ENCODE results near the gene NTRK2. TPM values are rescaled to one million over a fixed set of nuclear protein-coding genes. Genes with fewer than 3 reads are reported as not detected.

Gene NTRK2
- total RNA-seq, 2 experiments from 2014 or later = 0.06 TPM; not detected in 1

- Histone ChIP-seq H3K9me2 (ENCODE audit: insufficient read depth, low read length) (no peaks in the 10 kb centered on the region), H3K9me3 (ENCODE audit: low read length) (no peaks in the 10 kb centered on the region), H4K20me1 (ENCODE audit: insufficient read depth, low read length) (no peaks in the 10 kb centered on the region), H3K27ac (ENCODE audit: low read depth, low read length, poor library complexity, severe bottlenecking) (no peak overlapping the region), H3K4me1 (ENCODE audit: insufficient read depth, low read length, poor library complexity, severe bottlenecking) (no peaks in the 10 kb centered on the region), H3K36me3 (ENCODE audit: insufficient read depth, low read length) (no peaks in the 10 kb centered on the region), H2AFZ (ENCODE audit: low read length) (no peak overlapping the region), H3K79me2 (ENCODE audit: insufficient read depth, low read depth, low read length) (no peaks in the 10 kb centered on the region), H3K4me2 (ENCODE audit: low read length) (no peak overlapping the region), H3K4me3 (ENCODE audit: low read depth, low read length, poor library complexity, severe bottlenecking) (no peak overlapping the region)
- DNase-seq (ENCODE audit: low spot score) = no peak
- POLR2A ChIA-PET = interaction anchor here (1.2 kb wide), 1 partner anchor 28 kb away, joined by 3 read pairs; no protein-coding TSS in a partner anchor
- CTCF ChIA-PET (ENCODE audit: unreplicated experiment) = no interaction called here
- intact Hi-C loops (cut with micrococcal nuclease; ENCODE audit: unreplicated experiment) = no loop called here
- BruUV-seq (replicated peaks) = no TSS peak
- TF ChIP-seq EZH2phosphoT487 (IDR thresholded peaks at IDR 0.05; ENCODE audit: borderline replicate concordance, low read depth, low read length) = no peak
- TF ChIP-seq CTCF (conservative IDR thresholded peaks at IDR 0.05; ENCODE audit: low read length) = no peak
These were observed 300.2 kb downstream of the NTRK2 start for GRCh38 chr9:84969736-84970135.

DNA sequence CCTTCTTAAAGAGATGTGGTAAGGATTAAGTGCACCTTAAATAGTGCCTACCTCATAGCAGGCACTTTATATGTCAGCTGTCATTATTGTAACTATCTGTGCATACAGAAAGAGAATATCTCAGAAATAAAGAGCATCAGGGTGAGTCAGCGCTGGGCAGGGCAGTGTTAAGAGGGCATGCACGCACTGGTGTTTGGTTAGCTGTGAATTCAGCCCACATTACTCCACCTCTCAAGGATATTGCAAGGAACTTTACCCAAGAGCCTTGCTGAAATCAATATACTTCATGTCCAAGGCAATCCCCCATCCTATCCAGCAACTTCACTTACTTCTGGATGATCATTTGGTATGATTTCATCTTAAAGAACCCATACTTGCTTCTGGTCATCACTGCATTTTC, 300.9 kb downstream of the NTRK2 start:
- no peak for DNase-seq (ENCODE audit: low spot score)
- TF ChIP-seq CTCF (conservative IDR thresholded peaks at IDR 0.05; ENCODE audit: low read length) = no peak
- no peak for TF ChIP-seq EZH2phosphoT487 (IDR thresholded peaks at IDR 0.05; ENCODE audit: borderline replicate concordance, low read depth, low read length)
- CTCF ChIA-PET (ENCODE audit: unreplicated experiment) = no interaction called here
- POLR2A ChIA-PET = no interaction called here
- no peaks in the 10 kb centered on the region for H4K20me1 ChIP-seq (ENCODE audit: insufficient read depth, low read length)
- H3K4me3 ChIP-seq (ENCODE audit: low read depth, low read length, poor library complexity, severe bottlenecking) = no peak overlapping the region
- H3K36me3 ChIP-seq (ENCODE audit: insufficient read depth, low read length) = no peaks in the 10 kb centered on the region
- no peaks in the 10 kb centered on the region for H3K79me2 ChIP-seq (ENCODE audit: insufficient read depth, low read depth, low read length)
- H2AFZ ChIP-seq (ENCODE audit: low read length) = no peak overlapping the region
- no peaks in the 10 kb centered on the region for H3K9me2 ChIP-seq (ENCODE audit: insufficient read depth, low read length)
- no TSS peak for BruUV-seq (replicated peaks)
- no peaks in the 10 kb centered on the region for H3K4me1 ChIP-seq (ENCODE audit: insufficient read depth, low read length, poor library complexity, severe bottlenecking)
- intact Hi-C loops (cut with micrococcal nuclease; ENCODE audit: unreplicated experiment) = no loop called here
- no peaks in the 10 kb centered on the region for H3K9me3 ChIP-seq (ENCODE audit: low read length)
- no peak overlapping the region for H3K4me2 ChIP-seq (ENCODE audit: low read length)
- H3K27ac ChIP-seq (ENCODE audit: low read depth, low read length, poor library complexity, severe bottlenecking) = no peak overlapping the region

DNA sequence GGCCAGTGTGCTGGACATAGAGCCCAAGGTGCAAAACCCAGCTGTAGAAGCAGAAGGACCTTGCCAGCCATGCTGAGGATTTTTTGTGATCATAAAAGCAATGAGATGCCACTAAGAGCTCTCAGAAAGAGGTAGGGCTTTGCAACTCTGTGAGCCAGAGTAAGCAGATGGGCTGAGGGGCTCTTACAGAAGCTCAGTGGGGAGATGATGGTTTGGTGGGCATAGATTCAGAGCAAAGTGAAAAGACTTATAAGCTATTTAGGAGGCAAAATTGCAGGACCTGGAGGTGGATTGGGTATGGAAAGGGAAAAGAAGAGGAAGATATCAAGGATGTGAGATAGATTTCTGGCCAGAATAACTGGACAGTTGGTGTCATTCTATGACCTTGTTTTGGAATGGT, 302.0 kb downstream of the NTRK2 start:
- H4K20me1 ChIP-seq (ENCODE audit: insufficient read depth, low read length) = no peaks in the 10 kb centered on the region
- no TSS peak for BruUV-seq (replicated peaks)
- no peak for DNase-seq (ENCODE audit: low spot score)

More for the DNA sequence above, 302.0 kb downstream of the NTRK2 start:
- no peaks in the 10 kb centered on the region for H3K9me2 ChIP-seq (ENCODE audit: insufficient read depth, low read length)
- no peak for TF ChIP-seq EZH2phosphoT487 (IDR thresholded peaks at IDR 0.05; ENCODE audit: borderline replicate concordance, low read depth, low read length)
- no peak for TF ChIP-seq CTCF (conservative IDR thresholded peaks at IDR 0.05; ENCODE audit: low read length)
- intact Hi-C loops (cut with micrococcal nuclease; ENCODE audit: unreplicated experiment) = no loop called here
- ChIA-PET POLR2A (no interaction called here), CTCF (ENCODE audit: unreplicated experiment) (no interaction called here)
- no peaks in the 10 kb centered on the region for H3K9me3 ChIP-seq (ENCODE audit: low read length)
- H3K4me2 ChIP-seq (ENCODE audit: low read length) = no peak overlapping the region
- no peak overlapping the region for H3K27ac ChIP-seq (ENCODE audit: low read depth, low read length, poor library complexity, severe bottlenecking)
- no peaks in the 10 kb centered on the region for H3K36me3 ChIP-seq (ENCODE audit: insufficient read depth, low read length)
- no peak overlapping the region for H3K4me3 ChIP-seq (ENCODE audit: low read depth, low read length, poor library complexity, severe bottlenecking)
- no peaks in the 10 kb centered on the region for H3K79me2 ChIP-seq (ENCODE audit: insufficient read depth, low read depth, low read length)
- no peak overlapping the region for H2AFZ ChIP-seq (ENCODE audit: low read length)
- H3K4me1 ChIP-seq (ENCODE audit: insufficient read depth, low read length, poor library complexity, severe bottlenecking) = no peaks in the 10 kb centered on the region

Measured in OCI-LY7 (cell line).